Heart left ventricle (tissue), 13 donors: Measurements from ENCODE around the gene IDUA.

ENCODE experiments used
- POLR2A ChIP-seq, 2 donors: fragments of 450-650 bp; IDR thresholded peaks; one replicate each; pipeline ENCODE4 v1.6.1; 2017; ENCODE audit warnings: antibody characterized with exemption in 2 of 2, mild to moderate bottlenecking in 2 of 2, moderate library complexity in 2 of 2
- TF ChIP-seq, protein P1 (sequence below), 12 donors: fragments of 200-600 bp; sonication (generic) in 4 of 12; IDR thresholded peaks; one replicate each; pipeline versions ENCODE4 v1.5.0 to v1.8.0; 2018 to 2022; ENCODE audit warnings: antibody characterized with exemption in 12 of 12, mild to moderate bottlenecking in 5 of 12
- donor health status: ischemic (EF 13 %, LVEDD 7.1; RV severe dilation, severe dysfunction).
- donor health status: DM: no; HTN: yes; CAD: no.
- donor health status: DM: no; HTN: no; CAD: no.
- donor health status: ischemic (EF 25% LVEDD 6.9; RV normal size, moderate dysfunction).
- donor health status: ischemic (EF 25% LVEDD 5.7; RV mildly dilated, moderate dysfunction).
- donor health status: ischemic (EF 35%, LVEDD 5.7; RV mildly dilated, moderate dysfunction).
- donor health status: nonischemic (EF 11% LVEDD 7.7; RV severe dilation, severe dysfunction).
- donor health status: DM: yes; HTN: yes; CAD: no.
- donor health status: PGD.
- donor health status: ischemic (EF 29% LVEDD 5.4; RV normal size, mild dysfunction).
- donor health status: nonischemic (EF 23%, LVEDD 6.1; RV moderate dilation, normal function).

DNA sequence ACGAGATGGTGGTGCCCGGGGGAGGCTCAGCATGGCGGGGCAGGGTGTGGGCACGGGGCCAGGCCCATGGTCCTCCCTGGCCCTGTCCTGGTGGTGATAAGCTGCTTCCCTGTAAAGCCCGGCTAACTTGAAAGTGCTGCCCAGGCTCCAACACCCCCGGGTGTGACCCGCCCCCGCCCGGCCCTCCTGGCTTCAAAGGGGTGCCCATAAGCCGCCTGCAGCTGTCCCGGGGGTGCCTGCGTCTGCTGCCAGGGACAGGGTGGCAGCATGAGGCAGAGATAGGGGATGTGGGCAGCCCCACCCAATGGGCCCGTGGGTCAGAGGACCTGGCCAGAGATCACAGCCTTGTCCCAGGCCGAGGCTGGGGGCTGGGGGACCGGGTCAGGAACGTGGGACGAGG, 42.7 kb downstream of the IDUA start:
- TF ChIP-seq, protein P1, sequence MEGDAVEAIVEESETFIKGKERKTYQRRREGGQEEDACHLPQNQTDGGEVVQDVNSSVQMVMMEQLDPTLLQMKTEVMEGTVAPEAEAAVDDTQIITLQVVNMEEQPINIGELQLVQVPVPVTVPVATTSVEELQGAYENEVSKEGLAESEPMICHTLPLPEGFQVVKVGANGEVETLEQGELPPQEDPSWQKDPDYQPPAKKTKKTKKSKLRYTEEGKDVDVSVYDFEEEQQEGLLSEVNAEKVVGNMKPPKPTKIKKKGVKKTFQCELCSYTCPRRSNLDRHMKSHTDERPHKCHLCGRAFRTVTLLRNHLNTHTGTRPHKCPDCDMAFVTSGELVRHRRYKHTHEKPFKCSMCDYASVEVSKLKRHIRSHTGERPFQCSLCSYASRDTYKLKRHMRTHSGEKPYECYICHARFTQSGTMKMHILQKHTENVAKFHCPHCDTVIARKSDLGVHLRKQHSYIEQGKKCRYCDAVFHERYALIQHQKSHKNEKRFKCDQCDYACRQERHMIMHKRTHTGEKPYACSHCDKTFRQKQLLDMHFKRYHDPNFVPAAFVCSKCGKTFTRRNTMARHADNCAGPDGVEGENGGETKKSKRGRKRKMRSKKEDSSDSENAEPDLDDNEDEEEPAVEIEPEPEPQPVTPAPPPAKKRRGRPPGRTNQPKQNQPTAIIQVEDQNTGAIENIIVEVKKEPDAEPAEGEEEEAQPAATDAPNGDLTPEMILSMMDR (IDR thresholded peaks at IDR 0.05), result no peak
- no peak for TF ChIP-seq POLR2A (IDR thresholded peaks at IDR 0.05)
